ENCODE measurements around the gene INSRR.

INSRR gene

GRCh38 chr1:156883919-156884318 lies 25.0 kb upstream of the INSRR start:
- H3K79me2 ChIP-seq (ENCODE audit: insufficient read depth, low read length): no peaks in the 10 kb centered on the region

GRCh38 chr1:156882543-156882942 lies 23.6 kb upstream of the INSRR start:
- DNase-seq (no peak), ATAC-seq (ENCODE audit: insufficient read depth, low read depth) (no peak)
- peaks cover 3% of the 10 kb centered on the region for H4K20me1 ChIP-seq (ENCODE audit: insufficient read depth, low read length)
- H3K4me1 ChIP-seq (ENCODE audit: insufficient read depth, low read length): no peaks in the 10 kb centered on the region
- H3K4me3 ChIP-seq (ENCODE audit: low read depth in 1 of 2, low read length in 2 of 2): no peak overlapping the region
- peaks cover 26% of the 10 kb centered on the region for H3K27me3 ChIP-seq (ENCODE audit: insufficient read depth, low read length, poor library complexity)
- H3K36me3 ChIP-seq (ENCODE audit: insufficient read depth, low read length): no peaks in the 10 kb centered on the region
- no peaks in the 10 kb centered on the region for H3K9me3 ChIP-seq (ENCODE audit: insufficient read depth, low read length, severe bottlenecking)
- H3K4me2 ChIP-seq (ENCODE audit: insufficient read depth, low read length): no peak overlapping the region
- no peaks in the 10 kb centered on the region for H3K79me2 ChIP-seq (ENCODE audit: insufficient read depth, low read length)
- no peak overlapping the region for H2AFZ ChIP-seq (ENCODE audit: low read depth, low read length)
- no peak overlapping the region for H3K9ac ChIP-seq (ENCODE audit: low read depth, low read length)
- TF ChIP-seq EZH2 (IDR thresholded peaks at IDR 0.05; ENCODE audit: borderline replicate concordance, low read depth, low read length, severe bottlenecking): no peak
- no peak for TF ChIP-seq CTCF (IDR thresholded peaks at IDR 0.05; ENCODE audit: borderline replicate concordance, extremely low read depth, low read length, poor library complexity, severe bottlenecking)
- H3K27ac ChIP-seq (ENCODE audit: low read length): no peak overlapping the region

More at GRCh38 chr1:156883919-156884318, 25.0 kb upstream of the INSRR start:
- no peak overlapping the region for H3K27ac ChIP-seq (ENCODE audit: low read length)
- H3K36me3 ChIP-seq (ENCODE audit: insufficient read depth, low read length): no peaks in the 10 kb centered on the region
- no peak overlapping the region for H3K4me2 ChIP-seq (ENCODE audit: insufficient read depth, low read length)
- DNase-seq (no peak), ATAC-seq (ENCODE audit: insufficient read depth, low read depth) (no peak)
- peaks cover 21% of the 10 kb centered on the region for H3K27me3 ChIP-seq (ENCODE audit: insufficient read depth, low read length, poor library complexity)
- no peaks in the 10 kb centered on the region for H3K9me3 ChIP-seq (ENCODE audit: insufficient read depth, low read length, severe bottlenecking)
- H3K4me1 ChIP-seq (ENCODE audit: insufficient read depth, low read length): no peaks in the 10 kb centered on the region
- no peak overlapping the region for H3K9ac ChIP-seq (ENCODE audit: low read depth, low read length)
- no peak overlapping the region for H2AFZ ChIP-seq (ENCODE audit: low read depth, low read length)
- no peak for TF ChIP-seq EZH2 (IDR thresholded peaks at IDR 0.05; ENCODE audit: borderline replicate concordance, low read depth, low read length, severe bottlenecking)
- no peak for TF ChIP-seq CTCF (IDR thresholded peaks at IDR 0.05; ENCODE audit: borderline replicate concordance, extremely low read depth, low read length, poor library complexity, severe bottlenecking)
- no peak overlapping the region for H3K4me3 ChIP-seq (ENCODE audit: low read depth in 1 of 2, low read length in 2 of 2)
- peaks cover 3% of the 10 kb centered on the region for H4K20me1 ChIP-seq (ENCODE audit: insufficient read depth, low read length)

GRCh38 chr1:156881663-156882062 lies 22.7 kb upstream of the INSRR start:
- Histone ChIP-seq H2AFZ (ENCODE audit: low read depth, low read length) (no peak overlapping the region), H3K27me3 (ENCODE audit: insufficient read depth, low read length, poor library complexity) (peaks cover 24% of the 10 kb centered on the region), H4K20me1 (ENCODE audit: insufficient read depth, low read length) (peaks cover 3% of the 10 kb centered on the region), H3K27ac (ENCODE audit: low read length) (no peak overlapping the region), H3K79me2 (ENCODE audit: insufficient read depth, low read length) (no peaks in the 10 kb centered on the region), H3K4me1 (ENCODE audit: insufficient read depth, low read length) (no peaks in the 10 kb centered on the region), H3K9ac (ENCODE audit: low read depth, low read length) (no peak overlapping the region), H3K4me2 (ENCODE audit: insufficient read depth, low read length) (no peak overlapping the region), H3K9me3 (ENCODE audit: insufficient read depth, low read length, severe bottlenecking) (no peaks in the 10 kb centered on the region), H3K4me3 (ENCODE audit: low read depth in 1 of 2, low read length in 2 of 2) (no peak overlapping the region), H3K36me3 (ENCODE audit: insufficient read depth, low read length) (no peaks in the 10 kb centered on the region)
- DNase-seq: no peak
- no peak for ATAC-seq (ENCODE audit: insufficient read depth, low read depth)
- no peak for TF ChIP-seq EZH2 (IDR thresholded peaks at IDR 0.05; ENCODE audit: borderline replicate concordance, low read depth, low read length, severe bottlenecking)
- TF ChIP-seq CTCF (IDR thresholded peaks at IDR 0.05; ENCODE audit: borderline replicate concordance, extremely low read depth, low read length, poor library complexity, severe bottlenecking): no peak

- Histone ChIP-seq H3K36me3 (ENCODE audit: insufficient read depth, low read length) (no peaks in the 10 kb centered on the region), H3K4me3 (ENCODE audit: low read depth in 1 of 2, low read length in 2 of 2) (no peak overlapping the region), H3K4me1 (ENCODE audit: insufficient read depth, low read length) (no peaks in the 10 kb centered on the region), H3K9me3 (ENCODE audit: insufficient read depth, low read length, severe bottlenecking) (no peaks in the 10 kb centered on the region), H3K27me3 (ENCODE audit: insufficient read depth, low read length, poor library complexity) (peaks cover 22% of the 10 kb centered on the region), H3K79me2 (ENCODE audit: insufficient read depth, low read length) (no peaks in the 10 kb centered on the region), H2AFZ (ENCODE audit: low read depth, low read length) (no peak overlapping the region), H3K9ac (ENCODE audit: low read depth, low read length) (no peak overlapping the region), H4K20me1 (ENCODE audit: insufficient read depth, low read length) (peaks cover 3% of the 10 kb centered on the region; the same call in 1 of the 2 replicates), H3K4me2 (ENCODE audit: insufficient read depth, low read length) (no peak overlapping the region), H3K27ac (ENCODE audit: low read length) (no peak overlapping the region)
- DNase-seq (no peak), ATAC-seq (ENCODE audit: insufficient read depth, low read depth) (no peak)
- TF ChIP-seq CTCF (IDR thresholded peaks at IDR 0.05; ENCODE audit: borderline replicate concordance, extremely low read depth, low read length, poor library complexity, severe bottlenecking) (no peak), EZH2 (IDR thresholded peaks at IDR 0.05; ENCODE audit: borderline replicate concordance, low read depth, low read length, severe bottlenecking) (no peak)
Observed at GRCh38 chr1:156881101-156881500, 22.2 kb upstream of the INSRR start.

All from DND-41 (cell line).